ENCODE data around the gene OR51A7. TPM values are rescaled to one million over a fixed set of nuclear protein-coding genes. Genes with fewer than 3 reads are reported as not detected.
"Not testable (repeated sequence)": the region's sequence is repeated elsewhere in the genome, so short reads cannot be mapped to it uniquely, and the experiment has no call there.

The OR51A7 gene, protein sequence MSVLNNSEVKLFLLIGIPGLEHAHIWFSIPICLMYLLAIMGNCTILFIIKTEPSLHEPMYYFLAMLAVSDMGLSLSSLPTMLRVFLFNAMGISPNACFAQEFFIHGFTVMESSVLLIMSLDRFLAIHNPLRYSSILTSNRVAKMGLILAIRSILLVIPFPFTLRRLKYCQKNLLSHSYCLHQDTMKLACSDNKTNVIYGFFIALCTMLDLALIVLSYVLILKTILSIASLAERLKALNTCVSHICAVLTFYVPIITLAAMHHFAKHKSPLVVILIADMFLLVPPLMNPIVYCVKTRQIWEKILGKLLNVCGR
- total RNA-seq = not detected in 2 replicates

DNA sequence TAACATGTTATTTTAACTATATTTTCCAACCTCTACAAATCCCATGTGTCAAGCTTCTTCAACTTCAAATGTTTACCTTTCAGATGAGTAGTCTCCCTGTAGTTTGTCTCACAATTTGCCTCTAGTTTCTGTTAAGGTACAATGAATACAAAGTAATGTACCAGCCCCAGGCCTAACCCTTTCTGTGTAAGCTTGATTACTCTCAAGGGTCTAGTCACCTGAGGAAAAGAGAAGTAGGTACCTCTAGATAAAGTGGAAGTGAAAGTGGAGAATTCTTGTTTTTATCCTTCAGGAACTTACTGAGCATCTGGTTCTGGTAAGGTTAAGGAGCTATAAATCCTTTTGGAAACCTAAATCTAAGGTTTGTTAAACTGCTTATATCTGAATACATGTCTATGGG, at the start of gene OR51A7:
TSS of gene OR51A7 (plus strand) at position 300 of the 400 bp plus-strand sequence. CDS start 3,587 bp downstream, outside the sequence.
- FAIRE-seq (no peak), DNase-seq (ENCODE audit: low read depth) (no peak)
- no peaks in the 10 kb centered on the region for H3K27me3 ChIP-seq (ENCODE audit: control insufficient read depth, insufficient read depth, low read length)

DNA sequence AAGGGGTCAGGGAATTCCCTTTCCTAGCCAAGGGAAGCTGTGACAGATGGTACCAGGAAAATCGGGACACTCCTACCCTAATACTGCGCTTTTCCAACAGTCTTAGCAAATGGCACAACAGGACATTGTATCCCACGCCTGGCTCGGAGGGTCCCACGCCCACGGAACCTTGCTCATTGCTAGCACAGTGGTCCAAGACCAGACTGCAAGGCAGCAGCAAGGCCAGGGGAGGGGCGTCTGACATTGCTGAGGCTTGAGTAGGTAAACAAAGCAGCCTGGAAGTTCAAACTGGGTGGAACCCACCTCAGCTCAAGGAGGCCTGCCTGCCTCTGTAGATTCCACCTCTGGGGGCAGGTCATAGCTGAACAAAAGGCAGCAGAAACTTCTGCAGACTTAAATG, 49.3 kb upstream of the OR51A7 start:
- DNase-seq (ENCODE audit: low read depth); H3K36me3 ChIP-seq (ENCODE audit: control insufficient read depth, insufficient read depth, low read length); H3K4me3 ChIP-seq (ENCODE audit: low read depth, low read length); H3K27me3 ChIP-seq (ENCODE audit: control insufficient read depth, insufficient read depth, low read length); FAIRE-seq: not testable (repeated sequence)

More for the DNA sequence above, at the start of gene OR51A7:
- TF ChIP-seq, protein P1, sequence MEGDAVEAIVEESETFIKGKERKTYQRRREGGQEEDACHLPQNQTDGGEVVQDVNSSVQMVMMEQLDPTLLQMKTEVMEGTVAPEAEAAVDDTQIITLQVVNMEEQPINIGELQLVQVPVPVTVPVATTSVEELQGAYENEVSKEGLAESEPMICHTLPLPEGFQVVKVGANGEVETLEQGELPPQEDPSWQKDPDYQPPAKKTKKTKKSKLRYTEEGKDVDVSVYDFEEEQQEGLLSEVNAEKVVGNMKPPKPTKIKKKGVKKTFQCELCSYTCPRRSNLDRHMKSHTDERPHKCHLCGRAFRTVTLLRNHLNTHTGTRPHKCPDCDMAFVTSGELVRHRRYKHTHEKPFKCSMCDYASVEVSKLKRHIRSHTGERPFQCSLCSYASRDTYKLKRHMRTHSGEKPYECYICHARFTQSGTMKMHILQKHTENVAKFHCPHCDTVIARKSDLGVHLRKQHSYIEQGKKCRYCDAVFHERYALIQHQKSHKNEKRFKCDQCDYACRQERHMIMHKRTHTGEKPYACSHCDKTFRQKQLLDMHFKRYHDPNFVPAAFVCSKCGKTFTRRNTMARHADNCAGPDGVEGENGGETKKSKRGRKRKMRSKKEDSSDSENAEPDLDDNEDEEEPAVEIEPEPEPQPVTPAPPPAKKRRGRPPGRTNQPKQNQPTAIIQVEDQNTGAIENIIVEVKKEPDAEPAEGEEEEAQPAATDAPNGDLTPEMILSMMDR (IDR thresholded peaks at IDR 0.05; ENCODE audit: insufficient read depth, low read length, severe bottlenecking) = no peak
- no peaks in the 10 kb centered on the region for H3K36me3 ChIP-seq (ENCODE audit: control insufficient read depth, insufficient read depth, low read length)
- H3K4me3 ChIP-seq (ENCODE audit: low read depth, low read length) = no peak within 1 kb of the TSS

DNA sequence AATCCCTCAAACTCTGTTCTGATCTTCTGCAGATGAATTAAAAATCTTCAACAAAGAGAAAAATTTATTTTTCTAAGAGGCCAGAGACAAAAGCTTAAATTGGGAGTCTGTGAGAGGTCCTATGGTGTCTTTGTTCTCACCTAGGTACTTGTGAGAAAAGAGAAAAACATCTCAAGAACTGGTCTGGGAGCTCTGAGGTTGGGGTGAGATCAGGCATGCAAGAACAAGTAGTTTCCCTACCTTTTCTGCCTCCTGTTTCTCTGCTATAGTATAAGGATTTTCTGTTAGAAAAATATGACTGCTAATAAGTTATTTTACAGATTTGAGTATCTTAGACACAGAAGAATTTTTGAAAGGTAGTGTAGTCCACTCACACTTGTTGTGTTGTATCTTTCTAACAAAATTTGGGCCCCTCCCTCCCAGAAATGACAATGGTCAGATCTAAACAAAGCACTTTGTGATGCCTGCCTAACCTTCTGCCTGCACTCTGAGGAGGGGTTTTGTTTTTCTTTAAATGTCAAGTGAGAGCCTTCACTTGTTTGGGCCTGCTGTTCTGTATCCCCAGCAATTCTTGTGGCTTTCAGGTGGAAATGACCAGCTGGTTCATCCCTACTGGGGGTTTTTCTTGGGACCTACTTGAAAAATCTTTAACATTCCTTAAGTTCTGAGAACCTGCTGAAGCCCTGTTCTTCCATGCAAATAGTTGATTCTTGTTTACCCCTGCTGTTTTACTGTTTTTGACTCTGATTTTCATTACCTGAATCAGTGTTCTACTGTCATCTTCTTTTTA, 40.9 kb upstream of the OR51A7 start:
- H3K4me3 ChIP-seq (ENCODE audit: low read depth, low read length) = no peak overlapping the region
- H3K36me3 ChIP-seq (ENCODE audit: control insufficient read depth, insufficient read depth, low read length) = no peaks in the 10 kb centered on the region
- FAIRE-seq (no peak), DNase-seq (ENCODE audit: low read depth) (no peak)
- H3K27me3 ChIP-seq (ENCODE audit: control insufficient read depth, insufficient read depth, low read length) = no peaks in the 10 kb centered on the region
- TF ChIP-seq, protein P1 (IDR thresholded peaks at IDR 0.05; ENCODE audit: insufficient read depth, low read length, severe bottlenecking) = no peak

DNA sequence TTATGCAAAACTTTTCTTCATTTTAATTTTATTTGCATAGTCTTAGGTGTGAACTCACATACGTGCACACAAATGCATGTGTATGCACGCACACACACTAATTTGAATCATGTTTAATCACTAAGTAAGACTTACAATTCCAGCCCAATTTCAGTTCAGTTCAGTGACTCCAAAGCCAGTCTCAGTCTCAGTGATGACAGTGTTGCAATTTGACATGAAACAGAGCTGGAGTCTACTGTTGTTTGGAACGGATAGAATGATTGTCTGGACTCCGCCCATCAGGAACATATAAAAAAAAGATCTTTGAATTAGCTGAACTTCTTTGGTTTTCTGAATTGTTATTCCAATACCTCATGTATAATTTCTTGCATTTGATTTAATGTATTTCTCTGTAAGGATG, 39.7 kb upstream of the OR51A7 start:
- Histone ChIP-seq H3K36me3 (ENCODE audit: control insufficient read depth, insufficient read depth, low read length) (no peaks in the 10 kb centered on the region), H3K27me3 (ENCODE audit: control insufficient read depth, insufficient read depth, low read length) (no peaks in the 10 kb centered on the region), H3K4me3 (ENCODE audit: low read depth, low read length) (no peak overlapping the region)
- DNase-seq (ENCODE audit: low read depth) = no peak
- no peak for FAIRE-seq
- TF ChIP-seq, protein P1 (IDR thresholded peaks at IDR 0.05; ENCODE audit: insufficient read depth, low read length, severe bottlenecking) = no peak

DNA sequence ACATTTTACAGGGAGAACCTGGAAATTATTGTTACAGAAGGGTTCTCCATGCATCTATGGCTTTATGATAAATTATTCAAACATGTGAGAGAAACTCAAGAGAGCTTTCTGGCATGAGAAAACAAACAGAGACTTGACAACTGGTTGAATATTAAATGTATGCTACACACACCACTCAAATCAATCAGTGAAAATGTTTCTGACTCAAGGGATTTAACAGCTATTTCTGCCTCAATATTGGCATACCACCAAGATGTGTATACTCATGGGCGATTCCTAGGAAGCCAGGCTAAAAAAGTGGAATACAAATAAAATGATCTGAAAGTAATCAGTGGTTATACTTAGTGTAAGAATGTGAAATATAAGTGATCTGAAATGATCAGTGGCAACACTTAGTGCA, 37.7 kb upstream of the OR51A7 start:
- FAIRE-seq = no peak
- TF ChIP-seq, protein P1 (IDR thresholded peaks at IDR 0.05; ENCODE audit: insufficient read depth, low read length, severe bottlenecking) = no peak

DNA sequence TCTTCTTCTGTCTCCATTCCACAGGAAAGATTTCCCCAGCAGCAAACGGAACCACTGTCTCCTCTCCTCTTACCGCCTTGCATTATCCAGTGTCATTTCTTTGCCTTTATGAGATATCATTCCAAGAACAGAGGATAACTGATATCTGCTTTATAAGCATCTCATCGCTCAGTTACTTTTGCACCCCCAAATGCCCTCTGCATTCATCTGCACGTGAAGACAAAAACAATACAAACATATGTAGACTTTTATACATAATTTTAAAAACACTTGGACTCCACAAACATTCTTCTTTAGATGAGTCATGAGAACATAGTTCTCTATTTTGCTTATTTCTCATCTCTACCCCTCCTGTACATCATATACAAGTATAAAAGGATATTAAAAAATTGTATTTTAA, 22.4 kb upstream of the OR51A7 start:
- H3K27me3 ChIP-seq (ENCODE audit: control insufficient read depth, insufficient read depth, low read length) = no peaks in the 10 kb centered on the region
- FAIRE-seq = no peak
- DNase-seq (ENCODE audit: low read depth) = no peak
- no peaks in the 10 kb centered on the region for H3K36me3 ChIP-seq (ENCODE audit: control insufficient read depth, insufficient read depth, low read length)
- no peak overlapping the region for H3K4me3 ChIP-seq (ENCODE audit: low read depth, low read length)
- TF ChIP-seq, protein P1 (IDR thresholded peaks at IDR 0.05; ENCODE audit: insufficient read depth, low read length, severe bottlenecking) = no peak

More for the DNA sequence above, 37.7 kb upstream of the OR51A7 start:
- no peak overlapping the region for H3K4me3 ChIP-seq (ENCODE audit: low read depth, low read length)
- no peaks in the 10 kb centered on the region for H3K27me3 ChIP-seq (ENCODE audit: control insufficient read depth, insufficient read depth, low read length)
- DNase-seq (ENCODE audit: low read depth) = no peak
- H3K36me3 ChIP-seq (ENCODE audit: control insufficient read depth, insufficient read depth, low read length) = no peaks in the 10 kb centered on the region
